Naive B cell (primary cell): Measurements from ENCODE around the gene LRP3. TPM values are rescaled to one million over a fixed set of nuclear protein-coding genes. Genes with fewer than 3 reads are reported as not detected.

Source experiments
- ATAC-seq, 2 donors: fragments of 150-1000 bp; cut with Tn5 transposase; 2 replicates each; pipeline ENCODE4 v1.10.0; 2021; ENCODE audit warnings: low read depth in 2 of 2, mild to moderate bottlenecking in 2 of 2, moderate library complexity in 2 of 2
- DNase-seq: peaks from one replicate; pipeline ENCODE4 v3.0.0; 2022
- H3K27ac Mint-ChIP-seq, 6 donors: one replicate each; pipeline ENCODE4 v1.8.0; 2020 to 2022; ENCODE audit warnings: mild to moderate bottlenecking in 6 of 6, mixed read lengths in 6 of 6, moderate library complexity in 5 of 6, inconsistent platforms in 2 of 6
- H3K27me3 Mint-ChIP-seq, 3 donors: one replicate each; pipeline ENCODE4 v1.8.0; 2021 to 2022; ENCODE audit warnings: mixed read lengths in 3 of 3, mild to moderate bottlenecking in 1 of 3
- H3K36me3 Mint-ChIP-seq, 2 donors: one replicate each; pipeline ENCODE4 v1.8.0; 2020 to 2022; ENCODE audit warnings: mixed read lengths in 2 of 2, inconsistent platforms in 1 of 2, mild to moderate bottlenecking in 1 of 2
- H3K4me1 Mint-ChIP-seq, 3 donors: one replicate each; pipeline ENCODE4 v1.8.0; 2020 to 2022; ENCODE audit warnings: mixed read lengths in 3 of 3, inconsistent platforms in 1 of 3, mild to moderate bottlenecking in 1 of 3, moderate library complexity in 1 of 3
- H3K4me3 Mint-ChIP-seq, 8 donors: one replicate each; pipeline ENCODE4 v1.8.0; 2020 to 2022; ENCODE audit warnings: mild to moderate bottlenecking in 8 of 8, mixed read lengths in 8 of 8, moderate library complexity in 8 of 8, inconsistent platforms in 2 of 8
- H3K9me3 Mint-ChIP-seq, 7 donors: one replicate each; pipeline ENCODE4 v1.8.0; 2020 to 2022; ENCODE audit warnings: mixed read lengths in 7 of 7, mild to moderate bottlenecking in 5 of 7, inconsistent platforms in 2 of 7, moderate library complexity in 1 of 7
- polyA plus RNA-seq, 6 donors: library from polyadenylated mRNA; unstranded; fragments of 300-500 nt; fragmentation: Illumina TruSeq; gene quantifications; one replicate each; pipeline ENCODE4 v1.2.3, GENCODE V29; 2021; ENCODE audit warnings: low read depth in 6 of 6

Gene LRP3
- polyA plus RNA-seq, 6 donors from 2014 or later: not detected

- no peaks in the 10 kb centered on the region for H3K36me3 Mint-ChIP-seq
- DNase-seq (no peak), ATAC-seq (no peak)
- no peak overlapping the region for H3K27ac Mint-ChIP-seq
- H3K4me1 Mint-ChIP-seq: no peaks in the 10 kb centered on the region
- peaks cover 9 to 26% (median 24%) of the 10 kb centered on the region in 3 donors for H3K27me3 Mint-ChIP-seq
- H3K4me3 Mint-ChIP-seq: no peak overlapping the region
- H3K9me3 Mint-ChIP-seq: peaks cover 0 to 10% (median 4%) of the 10 kb centered on the region in 7 donors
These were observed 40.6 kb downstream of the LRP3 start for GRCh38 chr19:33234736-33235135.

GRCh38 chr19:33235269-33235995 is 41.3 kb downstream of the LRP3 start:
- no peaks in the 10 kb centered on the region for H3K36me3 Mint-ChIP-seq
- ATAC-seq: peak in 1 of 2 donors; percentile 41

DNA sequence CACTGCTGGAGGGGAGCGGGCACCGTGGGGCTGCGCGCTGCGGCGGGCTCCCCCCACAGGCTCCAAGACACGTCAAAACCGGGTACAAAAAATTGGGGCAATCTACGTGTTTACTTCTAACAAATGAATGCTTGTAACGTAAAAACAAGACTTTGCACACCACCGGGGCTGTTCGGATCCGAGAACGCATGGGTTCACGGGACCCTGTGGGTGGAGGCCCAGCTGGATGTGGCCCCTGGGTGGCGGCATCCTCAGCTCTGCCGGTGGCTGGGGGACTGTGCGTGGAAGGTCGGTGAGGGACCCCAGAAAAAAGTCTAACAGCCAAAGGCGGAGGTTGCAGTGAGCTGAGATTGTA is 41.8 kb downstream of the LRP3 start:
- no peaks in the 10 kb centered on the region for H3K36me3 Mint-ChIP-seq
- H3K27me3 Mint-ChIP-seq: peaks cover 1 to 22% (median 14%) of the 10 kb centered on the region in 3 donors
- no peaks in the 10 kb centered on the region for H3K4me1 Mint-ChIP-seq
- H3K9me3 Mint-ChIP-seq: peaks cover 0 to under 1% (median 0%) of the 10 kb centered on the region in 7 donors
- no peak for ATAC-seq
- H3K27ac Mint-ChIP-seq: no peak overlapping the region
- no peak overlapping the region for H3K4me3 Mint-ChIP-seq
- DNase-seq: no peak

More at GRCh38 chr19:33235269-33235995, 41.3 kb downstream of the LRP3 start:
- H3K4me1 Mint-ChIP-seq: no peaks in the 10 kb centered on the region
- peaks cover 7 to 25% (median 19%) of the 10 kb centered on the region in 3 donors for H3K27me3 Mint-ChIP-seq
- no peak overlapping the region for H3K27ac Mint-ChIP-seq
- H3K9me3 Mint-ChIP-seq: peaks cover 0 to 5% (median 0%) of the 10 kb centered on the region in 7 donors
- peak overlapping the region in 1 of 8 donors; percentile 39 for H3K4me3 Mint-ChIP-seq
- DNase-seq: peak; percentile 48

DNA sequence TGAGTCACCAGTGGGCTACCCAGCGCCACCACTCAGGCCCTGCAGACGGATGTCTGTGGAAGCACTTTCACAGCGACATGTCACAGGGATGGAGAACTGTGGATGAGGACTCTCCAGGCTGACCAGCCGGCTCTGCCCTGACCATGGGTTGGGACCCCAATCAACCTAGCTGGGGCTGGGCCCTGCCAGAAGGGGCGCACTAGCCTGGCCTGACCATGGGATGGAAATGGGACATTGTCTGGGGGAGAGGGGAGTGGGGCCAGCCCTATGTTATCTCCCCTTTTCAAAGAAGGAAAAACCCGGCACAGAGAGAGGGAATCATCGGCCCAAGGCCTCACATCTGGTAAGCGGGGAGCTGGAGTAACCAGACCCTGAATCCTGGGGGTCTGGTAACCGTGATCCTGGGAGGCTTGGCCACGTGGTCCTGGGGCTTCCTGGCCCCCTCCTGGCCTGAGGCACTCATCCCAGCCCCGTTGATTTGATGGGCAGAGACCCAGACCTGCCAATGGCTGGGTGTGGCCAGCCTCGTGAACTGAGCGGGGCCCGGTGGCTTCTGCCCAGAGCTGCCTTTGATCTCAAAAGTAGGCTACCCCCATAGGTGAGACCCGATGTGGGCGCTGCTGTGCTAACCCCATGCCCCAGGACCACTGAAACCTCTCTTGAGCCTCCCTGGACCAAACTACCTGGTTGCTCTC is 42.7 kb downstream of the LRP3 start:
- Mint-ChIP-seq H3K27me3 (peaks cover 0 to 20% (median 9%) of the 10 kb centered on the region in 3 donors), H3K36me3 (no peaks in the 10 kb centered on the region), H3K4me1 (no peaks in the 10 kb centered on the region), H3K9me3 (no peaks in the 10 kb centered on the region), H3K27ac (no peak overlapping the region), H3K4me3 (no peak overlapping the region)
- ATAC-seq (no peak), DNase-seq (no peak)

- Mint-ChIP-seq H3K4me1 (no peaks in the 10 kb centered on the region), H3K4me3 (no peak overlapping the region), H3K36me3 (no peaks in the 10 kb centered on the region), H3K27ac (no peak overlapping the region), H3K27me3 (peaks cover under 1 to 28% (median 9%) of the 10 kb centered on the region in 3 donors), H3K9me3 (no peaks in the 10 kb centered on the region)
- DNase-seq (no peak), ATAC-seq (no peak)
These were observed 44.5 kb downstream of the LRP3 start for GRCh38 chr19:33238481-33239149.

GRCh38 chr19:33239223-33239975 is 45.3 kb downstream of the LRP3 start:
- Mint-ChIP-seq H3K9me3 (peaks cover 0 to 2% (median 0%) of the 10 kb centered on the region in 7 donors), H3K4me3 (peak overlapping the region in 1 of 8 donors; percentile 35), H3K4me1 (no peaks in the 10 kb centered on the region), H3K27ac (no peak overlapping the region), H3K36me3 (no peaks in the 10 kb centered on the region), H3K27me3 (peaks cover 9 to 33% (median 9%) of the 10 kb centered on the region in 3 donors)
- DNase-seq: no peak
- ATAC-seq: no peak

DNA sequence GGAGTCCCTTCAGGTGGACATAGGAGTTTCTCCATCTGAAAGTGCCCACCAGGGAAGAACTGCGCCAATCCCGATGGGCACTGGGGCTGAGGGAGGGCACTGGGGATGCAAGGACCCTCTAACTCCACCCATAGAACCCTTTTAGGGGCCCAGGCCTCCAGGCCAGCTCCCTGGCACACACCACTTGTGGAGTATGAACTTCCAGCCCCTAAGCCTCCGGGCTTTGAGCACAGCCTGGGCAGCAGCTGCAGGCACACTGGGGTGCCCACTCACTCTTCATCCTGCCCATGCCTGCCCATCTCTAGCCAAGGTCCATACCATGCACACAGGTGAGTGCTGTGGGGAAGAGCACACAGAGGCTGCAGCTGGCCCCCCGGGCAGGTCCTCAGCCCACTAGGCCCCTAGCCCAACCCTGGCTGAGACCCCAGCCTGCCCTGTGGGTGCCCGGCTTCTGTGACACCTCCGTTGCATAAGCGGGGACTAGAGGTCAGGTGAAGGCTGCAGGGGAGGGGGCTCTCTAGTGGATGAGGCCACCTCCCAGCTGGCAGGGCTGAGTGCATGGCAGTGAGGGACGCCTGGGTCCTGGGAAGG is 46.1 kb downstream of the LRP3 start:
- no peaks in the 10 kb centered on the region for H3K36me3 Mint-ChIP-seq
- no peak overlapping the region for H3K4me3 Mint-ChIP-seq
- H3K4me1 Mint-ChIP-seq: no peaks in the 10 kb centered on the region
- ATAC-seq: no peak
- H3K27ac Mint-ChIP-seq: no peak overlapping the region
- peaks cover 0 to 5% (median 0%) of the 10 kb centered on the region in 7 donors for H3K9me3 Mint-ChIP-seq
- DNase-seq: no peak
- peaks cover 6 to 34% (median 15%) of the 10 kb centered on the region in 3 donors for H3K27me3 Mint-ChIP-seq

GRCh38 chr19:33241091-33241529 is 47.0 kb downstream of the LRP3 start:
- H3K9me3 Mint-ChIP-seq: peaks cover 0 to 11% (median 0%) of the 10 kb centered on the region in 7 donors
- no peak for DNase-seq

GRCh38 chr19:33241530-33242101 is 47.5 kb downstream of the LRP3 start:
- Mint-ChIP-seq H3K36me3 (no peaks in the 10 kb centered on the region), H3K4me3 (no peak overlapping the region), H3K27ac (no peak overlapping the region), H3K9me3 (peaks cover 0 to 11% (median 0%) of the 10 kb centered on the region in 7 donors), H3K27me3 (peaks cover 5 to 34% (median 15%) of the 10 kb centered on the region in 3 donors), H3K4me1 (no peaks in the 10 kb centered on the region)
- ATAC-seq (peak; percentile 27 to 46), DNase-seq (no peak)

More at GRCh38 chr19:33241091-33241529, 47.0 kb downstream of the LRP3 start:
- Mint-ChIP-seq H3K27ac (no peak overlapping the region), H3K4me3 (no peak overlapping the region), H3K4me1 (no peaks in the 10 kb centered on the region), H3K36me3 (no peaks in the 10 kb centered on the region), H3K27me3 (peaks cover 5 to 34% (median 15%) of the 10 kb centered on the region in 3 donors)
- ATAC-seq: no peak

DNA sequence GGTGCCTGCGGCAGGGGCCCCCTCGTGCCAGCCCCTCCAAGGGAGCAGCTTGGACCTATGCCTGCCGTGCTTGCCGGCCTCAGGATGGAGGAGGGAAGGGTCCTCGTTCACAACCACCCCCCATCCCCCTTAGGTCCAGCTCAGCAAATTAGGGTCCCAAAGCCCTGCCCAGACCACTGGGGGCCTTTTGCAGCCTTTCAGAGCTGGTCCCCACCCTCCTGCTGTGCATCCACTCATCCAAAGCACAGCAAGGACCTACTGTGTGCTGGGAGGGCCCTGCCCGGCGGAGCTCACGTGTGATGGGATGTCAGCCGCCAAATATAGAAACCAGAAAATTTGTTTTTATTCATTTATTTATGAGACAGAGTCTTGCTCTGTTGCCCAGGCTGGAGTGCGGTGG is 48.0 kb downstream of the LRP3 start:
- ATAC-seq (no peak), DNase-seq (no peak)
- Mint-ChIP-seq H3K36me3 (no peaks in the 10 kb centered on the region), H3K4me3 (no peak overlapping the region), H3K27ac (peak overlapping the region in 1 of 6 donors; percentile 33), H3K27me3 (peaks cover 5 to 34% (median 15%) of the 10 kb centered on the region in 3 donors), H3K4me1 (no peaks in the 10 kb centered on the region), H3K9me3 (peaks cover 0 to 11% (median 0%) of the 10 kb centered on the region in 7 donors)

- no peaks in the 10 kb centered on the region for H3K4me1 Mint-ChIP-seq
- no peak overlapping the region for H3K4me3 Mint-ChIP-seq
- DNase-seq (no peak), ATAC-seq (no peak)
- H3K27ac Mint-ChIP-seq: peak overlapping the region in 1 of 6 donors; percentile 58
- peaks cover 1 to 29% (median 15%) of the 10 kb centered on the region in 3 donors for H3K27me3 Mint-ChIP-seq
- H3K9me3 Mint-ChIP-seq: peaks cover 0 to 11% (median 0%) of the 10 kb centered on the region in 7 donors
- no peaks in the 10 kb centered on the region for H3K36me3 Mint-ChIP-seq
These were observed 48.8 kb downstream of the LRP3 start for GRCh38 chr19:33242911-33243310.

- no peak for ATAC-seq
- no peak overlapping the region for H3K4me3 Mint-ChIP-seq
These were observed 52.0 kb downstream of the LRP3 start for GRCh38 chr19:33245948-33246708.

More at GRCh38 chr19:33245948-33246708, 52.0 kb downstream of the LRP3 start:
- Mint-ChIP-seq H3K36me3 (no peaks in the 10 kb centered on the region), H3K4me1 (no peaks in the 10 kb centered on the region), H3K27me3 (peaks cover 0 to 18% (median 15%) of the 10 kb centered on the region in 3 donors), H3K9me3 (peaks cover 0 to 11% (median 0%) of the 10 kb centered on the region in 7 donors), H3K27ac (no peak overlapping the region)
- no peak for DNase-seq
